OCI-LY1 (cell line): Measurements from ENCODE around the gene HDGFL3.
"Not testable (repeated sequence)": the region's sequence is repeated elsewhere in the genome, so short reads cannot be mapped to it uniquely, and the experiment has no call there.

Experiments used
- H2AFZ ChIP-seq: fragments of 200-600 bp; sonication (generic), shearing (Covaris generic); 2 replicates; pipeline ENCODE4 v1.6.0; 2014; ENCODE audit warnings: antibody characterized with exemption, mild to moderate bottlenecking, low read length
- H3F3A ChIP-seq: fragments of 200-600 bp; sonication (generic), shearing (Covaris generic); 2 replicates; pipeline ENCODE4 v1.6.0; 2014; ENCODE audit warnings: mild to moderate bottlenecking, antibody characterized with exemption, low read length, moderate library complexity; ENCODE audit not compliant: insufficient read depth
- H3K27ac ChIP-seq: fragments of 200-600 bp; sonication (generic); 2 replicates; pipeline ENCODE4 v1.5.1; 2014; ENCODE audit warnings: low read length, mixed run types, mild to moderate bottlenecking, low read depth; ENCODE audit not compliant: poor library complexity, severe bottlenecking
- H3K27me3 ChIP-seq: fragments of 200-600 bp; sonication (generic); 2 replicates; pipeline ENCODE4 v1.6.0; 2014; ENCODE audit warnings: antibody characterized with exemption, mild to moderate bottlenecking, low read length, moderate library complexity; ENCODE audit not compliant: insufficient read depth
- H3K36me3 ChIP-seq: fragments of 200-600 bp; sonication (generic); 2 replicates; pipeline ENCODE4 v1.6.1; 2014; ENCODE audit warnings: mild to moderate bottlenecking, antibody characterized with exemption, low read length, moderate library complexity, mixed read lengths; ENCODE audit not compliant: insufficient read depth
- H3K4me1 ChIP-seq: fragments of 200-600 bp; sonication (generic); 2 replicates; pipeline ENCODE4 v1.5.1; 2014; ENCODE audit warnings: mild to moderate bottlenecking, low read length, moderate library complexity; ENCODE audit not compliant: insufficient read depth, severe bottlenecking
- H3K4me2 ChIP-seq: fragments of 200-600 bp; sonication (generic), shearing (Covaris generic); 2 replicates; pipeline ENCODE4 v1.6.1; 2014; ENCODE audit warnings: low read length
- H3K4me3 ChIP-seq: fragments of 200-600 bp; sonication (generic); 2 replicates; pipeline ENCODE4 v1.5.1; 2014; ENCODE audit warnings: low read length, low read depth, mild to moderate bottlenecking, mixed read lengths; ENCODE audit not compliant: poor library complexity, severe bottlenecking
- H3K79me2 ChIP-seq: fragments of 200-600 bp; shearing (Covaris generic); 2 replicates; pipeline ENCODE4 v1.6.1; 2016; ENCODE audit warnings: mixed run types, low read length, mixed read lengths; ENCODE audit not compliant: insufficient read depth
- H3K9ac ChIP-seq: fragments of 200-600 bp; sonication (generic), shearing (Covaris generic); 2 replicates; pipeline ENCODE4 v1.6.1; 2014; ENCODE audit warnings: mild to moderate bottlenecking, low read length, mixed read lengths
- H3K9me2 ChIP-seq: fragments of 200-600 bp; sonication (generic), shearing (Covaris generic); 2 replicates; pipeline ENCODE4 v1.6.1; 2014; ENCODE audit warnings: low read depth, mild to moderate bottlenecking, low read length, mixed read lengths
- H3K9me3 ChIP-seq: fragments of 200-600 bp; shearing (Covaris generic); 2 replicates; pipeline ENCODE4 v1.6.1; 2014; ENCODE audit warnings: low read length, mixed read lengths
- H4K20me1 ChIP-seq: fragments of 200-600 bp; sonication (generic), shearing (Covaris generic); 2 replicates; pipeline ENCODE4 v1.6.0; 2016; ENCODE audit warnings: mild to moderate bottlenecking, low read length; ENCODE audit not compliant: insufficient read depth
- CTCF ChIP-seq: fragments of 200-600 bp; sonication (generic), shearing (Covaris generic); IDR thresholded peaks from 2 replicates; pipeline ENCODE4 v1.5.1; 2017; ENCODE audit warnings: mild to moderate bottlenecking, antibody characterized with exemption, low read length, moderate library complexity, mixed read lengths
- EZH2 ChIP-seq: fragments of 200-600 bp; sonication (generic), shearing (Covaris generic); IDR thresholded peaks from 2 replicates; pipeline ENCODE4 v1.8.0; 2017; ENCODE audit warnings: borderline replicate concordance, mixed run types, mild to moderate bottlenecking, antibody characterized with exemption, low read length, moderate library complexity, mixed read lengths

HDGFL3 gene

GRCh38 chr15:83155942-83156341 lies 51.7 kb downstream of the HDGFL3 start:
- no peaks in the 10 kb centered on the region for H3K4me1 ChIP-seq
- H3K4me3 ChIP-seq = no peak overlapping the region
- H3F3A ChIP-seq = no peaks in the 10 kb centered on the region
- no peaks in the 10 kb centered on the region for H3K9me2 ChIP-seq
- no peaks in the 10 kb centered on the region for H3K36me3 ChIP-seq
- TF ChIP-seq EZH2 (no peak), CTCF (no peak)
- H2AFZ ChIP-seq = no peak overlapping the region
- H3K79me2 ChIP-seq = no peaks in the 10 kb centered on the region
- H3K9ac ChIP-seq = no peak overlapping the region
- H3K9me3 ChIP-seq = no peaks in the 10 kb centered on the region
- H3K27ac ChIP-seq = no peak overlapping the region
- no peak overlapping the region for H3K4me2 ChIP-seq
- H3K27me3 ChIP-seq = no peaks in the 10 kb centered on the region
- H4K20me1 ChIP-seq = no peaks in the 10 kb centered on the region

GRCh38 chr15:83153288-83153687 lies 54.3 kb downstream of the HDGFL3 start:
- Histone ChIP-seq H3K9ac (no peak overlapping the region), H2AFZ (no peak overlapping the region), H3K9me3 (no peaks in the 10 kb centered on the region), H3K79me2 (no peaks in the 10 kb centered on the region), H3K4me3 (no peak overlapping the region), H3K36me3 (no peaks in the 10 kb centered on the region), H4K20me1 (no peaks in the 10 kb centered on the region), H3K4me2 (no peak overlapping the region), H3K9me2 (no peaks in the 10 kb centered on the region), H3F3A (no peaks in the 10 kb centered on the region), H3K27ac (no peak overlapping the region), H3K4me1 (no peaks in the 10 kb centered on the region), H3K27me3 (no peaks in the 10 kb centered on the region)
- TF ChIP-seq EZH2 (no peak), CTCF (no peak)

- Histone ChIP-seq H3K9me2 (no peaks in the 10 kb centered on the region), H3K4me3 (no peak overlapping the region), H4K20me1 (no peaks in the 10 kb centered on the region), H3K27me3 (no peaks in the 10 kb centered on the region), H3K36me3 (no peaks in the 10 kb centered on the region), H3K79me2 (no peaks in the 10 kb centered on the region), H3K4me1 (no peaks in the 10 kb centered on the region), H3K27ac (no peak overlapping the region), H2AFZ (no peak overlapping the region), H3K9ac (no peak overlapping the region), H3K9me3 (no peaks in the 10 kb centered on the region), H3K4me2 (no peak overlapping the region), H3F3A (no peaks in the 10 kb centered on the region)
- no peak for TF ChIP-seq CTCF
- TF ChIP-seq EZH2 = no peak
These were observed 62.9 kb downstream of the HDGFL3 start for GRCh38 chr15:83144771-83145170.

- not testable (repeated sequence) for H3K9me3 ChIP-seq, H3K9me2 ChIP-seq, H3K9ac ChIP-seq, H3F3A ChIP-seq, H3K4me3 ChIP-seq, H3K27me3 ChIP-seq, H3K4me1 ChIP-seq, H3K27ac ChIP-seq, H3K36me3 ChIP-seq, H3K79me2 ChIP-seq, H3K4me2 ChIP-seq, H2AFZ ChIP-seq, H4K20me1 ChIP-seq
These were observed 65.5 kb downstream of the HDGFL3 start for GRCh38 chr15:83142151-83142550.
